ENCODE results near the gene RBM20.
A peak's percentile ranks its signal among the peaks of the same experiment; 100 is the strongest.

RBM20 gene

GRCh38 chr10:110650265-110650668 lies 6.1 kb downstream of the RBM20 start:
- no peak for TF ChIP-seq CTCF (IDR thresholded peaks at IDR 0.05)
- Histone ChIP-seq H3K4me3 (no peak overlapping the region), H3K27ac (peak overlapping the region; percentile 34 to 78)
- no peak for DNase-seq (ENCODE audit: low spot score)

- TF ChIP-seq CTCF (IDR thresholded peaks at IDR 0.05) = no peak
- Histone ChIP-seq H3K4me3 (peak overlapping the region; percentile 33), H3K27ac (peak overlapping the region; percentile 66 to 78)
- DNase-seq (ENCODE audit: low spot score) = peak; percentile 84
Measured at GRCh38 chr10:110651044-110651958, 7.2 kb downstream of the RBM20 start.

GRCh38 chr10:110652475-110653118 lies 8.5 kb downstream of the RBM20 start:
- no peak for DNase-seq (ENCODE audit: low spot score)
- TF ChIP-seq CTCF (IDR thresholded peaks at IDR 0.05) = no peak
- Histone ChIP-seq H3K27ac (peak overlapping the region; percentile 25 to 78), H3K4me3 (no peak overlapping the region)

GRCh38 chr10:110655320-110655719 lies 11.2 kb downstream of the RBM20 start:
- DNase-seq (ENCODE audit: low spot score) = no peak
- Histone ChIP-seq H3K4me3 (no peak overlapping the region), H3K27ac (no peak overlapping the region)
- no peak for TF ChIP-seq CTCF (IDR thresholded peaks at IDR 0.05)

- TF ChIP-seq CTCF (IDR thresholded peaks at IDR 0.05) = no peak
Measured at GRCh38 chr10:110656612-110657011, 12.5 kb downstream of the RBM20 start.

GRCh38 chr10:110657973-110658691 lies 14.0 kb downstream of the RBM20 start:
- no peak for DNase-seq (ENCODE audit: low spot score)
- no peak overlapping the region for H3K27ac ChIP-seq
- no peak overlapping the region for H3K4me3 ChIP-seq
- TF ChIP-seq CTCF (IDR thresholded peaks at IDR 0.05) = no peak

More at GRCh38 chr10:110656612-110657011, 12.5 kb downstream of the RBM20 start:
- H3K4me3 ChIP-seq = no peak overlapping the region
- H3K27ac ChIP-seq = no peak overlapping the region
- no peak for DNase-seq (ENCODE audit: low spot score)
